Uterus (tissue), 2 donors: ENCODE data around the gene SPDYE16.
"Not testable (repeated sequence)": the region's sequence is repeated elsewhere in the genome, so short reads cannot be mapped to it uniquely, and the experiment has no call there.

Source experiments
- POLR2A ChIP-seq, 2 donors: fragments of 450-650 bp; IDR thresholded peaks; one replicate each; pipeline ENCODE4 v1.6.1; 2016; ENCODE audit warnings: antibody characterized with exemption in 2 of 2, mild to moderate bottlenecking in 1 of 2, moderate library complexity in 1 of 2
- TF ChIP-seq, protein P1 (sequence below), 4 experiments: fragments of 200-600 bp in 2 of 4; fragments of 450-650 bp in 2 of 4; sonication (generic) in 2 of 4; IDR thresholded peaks; one replicate each; pipeline ENCODE4 v1.5.1; 2016 to 2019; ENCODE audit warnings: antibody characterized with exemption in 4 of 4, mild to moderate bottlenecking in 2 of 4, moderate library complexity in 1 of 4

DNA sequence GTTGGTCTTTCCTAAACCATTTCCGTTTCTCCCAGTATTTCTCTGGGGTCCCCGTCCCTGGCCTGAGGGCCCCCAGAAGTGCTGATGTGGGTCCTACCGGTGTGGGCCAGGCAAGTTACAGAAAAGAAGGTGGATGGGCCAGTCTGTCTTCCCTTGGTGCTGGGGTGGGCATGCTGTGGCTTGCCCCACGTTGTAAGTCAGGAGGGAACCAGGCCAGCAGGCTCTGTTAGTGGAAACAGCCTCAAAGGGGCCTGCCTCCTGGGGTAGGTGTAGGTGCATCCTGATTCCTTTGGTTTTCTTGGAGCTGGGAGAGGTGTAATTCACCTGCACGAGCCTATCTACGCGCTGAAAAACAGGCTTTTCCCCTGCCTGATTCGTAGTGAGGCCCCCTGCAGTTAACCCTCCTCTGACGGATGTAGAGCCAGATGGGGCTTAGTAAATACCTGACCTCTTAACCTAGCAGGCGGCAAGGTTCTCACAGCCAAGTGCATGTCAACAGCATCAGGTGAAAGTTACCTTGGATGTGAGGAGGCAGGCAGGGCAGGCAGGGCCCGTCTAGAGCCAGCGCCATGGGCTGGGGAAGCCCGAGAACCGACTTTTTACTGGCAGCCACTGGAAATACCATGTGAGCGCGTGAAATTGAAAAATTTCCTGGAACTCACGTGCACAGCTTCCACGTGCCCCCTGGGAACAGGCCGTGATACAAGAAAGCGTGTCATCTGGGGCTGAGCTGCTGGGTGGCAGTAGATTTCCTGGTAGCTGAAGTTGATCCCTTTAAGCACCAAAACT is 57.1 kb downstream of the SPDYE16 start:
- TF ChIP-seq, protein P1, sequence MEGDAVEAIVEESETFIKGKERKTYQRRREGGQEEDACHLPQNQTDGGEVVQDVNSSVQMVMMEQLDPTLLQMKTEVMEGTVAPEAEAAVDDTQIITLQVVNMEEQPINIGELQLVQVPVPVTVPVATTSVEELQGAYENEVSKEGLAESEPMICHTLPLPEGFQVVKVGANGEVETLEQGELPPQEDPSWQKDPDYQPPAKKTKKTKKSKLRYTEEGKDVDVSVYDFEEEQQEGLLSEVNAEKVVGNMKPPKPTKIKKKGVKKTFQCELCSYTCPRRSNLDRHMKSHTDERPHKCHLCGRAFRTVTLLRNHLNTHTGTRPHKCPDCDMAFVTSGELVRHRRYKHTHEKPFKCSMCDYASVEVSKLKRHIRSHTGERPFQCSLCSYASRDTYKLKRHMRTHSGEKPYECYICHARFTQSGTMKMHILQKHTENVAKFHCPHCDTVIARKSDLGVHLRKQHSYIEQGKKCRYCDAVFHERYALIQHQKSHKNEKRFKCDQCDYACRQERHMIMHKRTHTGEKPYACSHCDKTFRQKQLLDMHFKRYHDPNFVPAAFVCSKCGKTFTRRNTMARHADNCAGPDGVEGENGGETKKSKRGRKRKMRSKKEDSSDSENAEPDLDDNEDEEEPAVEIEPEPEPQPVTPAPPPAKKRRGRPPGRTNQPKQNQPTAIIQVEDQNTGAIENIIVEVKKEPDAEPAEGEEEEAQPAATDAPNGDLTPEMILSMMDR (IDR thresholded peaks at IDR 0.05): not testable (repeated sequence)
- not testable (repeated sequence) for TF ChIP-seq POLR2A (IDR thresholded peaks at IDR 0.05)
